ENCODE results near the gene CHADL.

DNA sequence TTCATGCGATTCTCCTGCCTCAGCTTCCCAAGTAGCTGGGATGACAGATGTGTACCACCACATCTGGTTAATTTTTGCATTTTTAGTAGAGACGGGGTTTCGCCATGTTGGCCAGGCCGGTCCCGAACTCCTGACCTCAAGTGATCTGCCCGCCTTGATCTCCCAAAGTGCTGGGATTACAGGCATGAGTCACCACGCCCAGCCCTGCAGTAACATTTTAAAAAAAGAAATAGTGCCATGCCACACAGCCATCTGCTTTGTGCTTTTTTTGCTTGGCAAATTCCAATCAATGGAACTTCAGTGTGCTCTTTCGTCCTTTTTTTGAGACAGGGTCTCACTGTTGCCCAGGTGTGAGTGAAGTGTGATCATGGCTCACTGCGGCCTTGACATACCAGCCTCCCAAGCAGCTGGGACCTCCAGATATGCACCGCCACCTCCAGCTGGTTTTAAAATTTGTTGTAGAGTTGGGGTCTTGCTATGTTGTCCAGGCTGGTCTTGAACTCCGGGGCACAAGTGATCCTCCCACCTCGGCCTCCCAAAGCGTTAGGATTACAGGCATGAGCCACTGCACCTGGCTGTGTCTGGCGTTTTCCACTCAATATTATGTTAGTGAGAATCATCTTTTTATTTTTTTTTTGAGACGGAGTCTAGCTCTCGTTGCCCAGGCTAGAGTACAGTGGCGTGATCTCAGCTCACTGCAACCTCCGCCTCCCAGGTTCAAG, 1.8 kb upstream of the CHADL start:
- TF ChIP-seq, protein P1, sequence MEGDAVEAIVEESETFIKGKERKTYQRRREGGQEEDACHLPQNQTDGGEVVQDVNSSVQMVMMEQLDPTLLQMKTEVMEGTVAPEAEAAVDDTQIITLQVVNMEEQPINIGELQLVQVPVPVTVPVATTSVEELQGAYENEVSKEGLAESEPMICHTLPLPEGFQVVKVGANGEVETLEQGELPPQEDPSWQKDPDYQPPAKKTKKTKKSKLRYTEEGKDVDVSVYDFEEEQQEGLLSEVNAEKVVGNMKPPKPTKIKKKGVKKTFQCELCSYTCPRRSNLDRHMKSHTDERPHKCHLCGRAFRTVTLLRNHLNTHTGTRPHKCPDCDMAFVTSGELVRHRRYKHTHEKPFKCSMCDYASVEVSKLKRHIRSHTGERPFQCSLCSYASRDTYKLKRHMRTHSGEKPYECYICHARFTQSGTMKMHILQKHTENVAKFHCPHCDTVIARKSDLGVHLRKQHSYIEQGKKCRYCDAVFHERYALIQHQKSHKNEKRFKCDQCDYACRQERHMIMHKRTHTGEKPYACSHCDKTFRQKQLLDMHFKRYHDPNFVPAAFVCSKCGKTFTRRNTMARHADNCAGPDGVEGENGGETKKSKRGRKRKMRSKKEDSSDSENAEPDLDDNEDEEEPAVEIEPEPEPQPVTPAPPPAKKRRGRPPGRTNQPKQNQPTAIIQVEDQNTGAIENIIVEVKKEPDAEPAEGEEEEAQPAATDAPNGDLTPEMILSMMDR (IDR thresholded peaks at IDR 0.05 in 8 of 11, conservative IDR thresholded peaks at IDR 0.05 in 3 of 11), result no peak
- no peak for TF ChIP-seq POLR2A (IDR thresholded peaks at IDR 0.05)
- TF ChIP-seq POLR2AphosphoS5 (IDR thresholded peaks at IDR 0.05), result no peak
